ENCODE data around the gene AMFR.

Gene AMFR

DNA sequence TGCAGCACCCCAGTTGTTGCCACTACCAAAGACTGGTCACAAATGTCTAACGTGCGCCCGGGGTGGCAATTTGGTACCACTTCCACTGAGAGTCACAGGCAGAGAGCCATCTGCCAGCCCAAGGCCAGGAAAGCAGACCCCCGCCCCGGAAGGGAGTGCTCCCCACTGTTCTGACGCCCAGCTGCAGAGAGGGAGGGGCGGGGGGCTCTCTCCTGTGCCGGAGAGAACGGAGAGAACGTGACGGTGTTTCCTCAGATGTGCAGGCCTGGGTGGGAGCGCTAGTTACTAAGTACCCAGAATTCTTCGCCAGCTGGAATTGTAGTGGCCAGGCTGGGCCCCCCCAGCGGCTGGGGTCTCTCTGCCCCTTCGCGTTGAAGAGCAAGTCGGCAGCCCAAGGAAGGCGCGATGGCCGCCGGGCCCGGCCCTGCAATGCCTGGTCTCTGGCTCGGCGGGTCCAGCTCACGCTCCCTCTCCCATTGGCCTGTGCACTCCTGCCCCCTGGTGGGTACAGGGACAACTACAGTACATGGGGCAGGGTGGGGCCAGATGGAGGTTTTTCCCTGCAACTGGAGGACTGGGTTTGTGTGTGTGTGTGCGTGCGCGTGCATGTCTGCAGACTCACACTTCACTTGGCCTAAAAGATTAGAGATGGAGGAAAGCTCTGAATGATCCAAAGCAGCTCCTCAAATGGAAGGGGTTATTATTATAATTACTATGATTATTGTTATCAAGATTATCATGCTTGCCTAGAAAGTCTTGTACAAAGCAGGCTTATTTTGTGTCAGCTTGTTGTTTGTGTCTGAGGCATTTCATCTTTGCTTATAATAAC is 107.1 kb downstream of the AMFR start:
- TF ChIP-seq, protein P1, sequence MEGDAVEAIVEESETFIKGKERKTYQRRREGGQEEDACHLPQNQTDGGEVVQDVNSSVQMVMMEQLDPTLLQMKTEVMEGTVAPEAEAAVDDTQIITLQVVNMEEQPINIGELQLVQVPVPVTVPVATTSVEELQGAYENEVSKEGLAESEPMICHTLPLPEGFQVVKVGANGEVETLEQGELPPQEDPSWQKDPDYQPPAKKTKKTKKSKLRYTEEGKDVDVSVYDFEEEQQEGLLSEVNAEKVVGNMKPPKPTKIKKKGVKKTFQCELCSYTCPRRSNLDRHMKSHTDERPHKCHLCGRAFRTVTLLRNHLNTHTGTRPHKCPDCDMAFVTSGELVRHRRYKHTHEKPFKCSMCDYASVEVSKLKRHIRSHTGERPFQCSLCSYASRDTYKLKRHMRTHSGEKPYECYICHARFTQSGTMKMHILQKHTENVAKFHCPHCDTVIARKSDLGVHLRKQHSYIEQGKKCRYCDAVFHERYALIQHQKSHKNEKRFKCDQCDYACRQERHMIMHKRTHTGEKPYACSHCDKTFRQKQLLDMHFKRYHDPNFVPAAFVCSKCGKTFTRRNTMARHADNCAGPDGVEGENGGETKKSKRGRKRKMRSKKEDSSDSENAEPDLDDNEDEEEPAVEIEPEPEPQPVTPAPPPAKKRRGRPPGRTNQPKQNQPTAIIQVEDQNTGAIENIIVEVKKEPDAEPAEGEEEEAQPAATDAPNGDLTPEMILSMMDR (conservative IDR thresholded peaks at IDR 0.05), result peak; percentile 88
- H3K27ac ChIP-seq, result no peak overlapping the region; the same call in 1 of the 2 replicates

GRCh38 chr16:56316545-56316944 is 108.8 kb downstream of the AMFR start:
- TF ChIP-seq, protein P1 (conservative IDR thresholded peaks at IDR 0.05), result no peak
- no peak overlapping the region for H3K27ac ChIP-seq

- TF ChIP-seq, protein P1 (conservative IDR thresholded peaks at IDR 0.05), result no peak
- H3K27ac ChIP-seq, result no peak overlapping the region
These were observed 109.4 kb downstream of the AMFR start for GRCh38 chr16:56315955-56316354.

GRCh38 chr16:56314244-56314850 is 111.0 kb downstream of the AMFR start:
- TF ChIP-seq, protein P1 (conservative IDR thresholded peaks at IDR 0.05), result no peak
- H3K27ac ChIP-seq, result no peak overlapping the region

GRCh38 chr16:56312556-56312955 is 112.8 kb downstream of the AMFR start:
- no peak overlapping the region for H3K27ac ChIP-seq
- TF ChIP-seq, protein P1 (conservative IDR thresholded peaks at IDR 0.05), result no peak

- TF ChIP-seq, protein P1 (conservative IDR thresholded peaks at IDR 0.05), result no peak
- no peak overlapping the region for H3K27ac ChIP-seq
These were observed 113.4 kb downstream of the AMFR start for GRCh38 chr16:56312028-56312300.
